ENCODE measurements around the gene RNF32.
"Not testable (repeated sequence)": the region's sequence is repeated elsewhere in the genome, so short reads cannot be mapped to it uniquely, and the experiment has no call there.

The RNF32 gene

DNA sequence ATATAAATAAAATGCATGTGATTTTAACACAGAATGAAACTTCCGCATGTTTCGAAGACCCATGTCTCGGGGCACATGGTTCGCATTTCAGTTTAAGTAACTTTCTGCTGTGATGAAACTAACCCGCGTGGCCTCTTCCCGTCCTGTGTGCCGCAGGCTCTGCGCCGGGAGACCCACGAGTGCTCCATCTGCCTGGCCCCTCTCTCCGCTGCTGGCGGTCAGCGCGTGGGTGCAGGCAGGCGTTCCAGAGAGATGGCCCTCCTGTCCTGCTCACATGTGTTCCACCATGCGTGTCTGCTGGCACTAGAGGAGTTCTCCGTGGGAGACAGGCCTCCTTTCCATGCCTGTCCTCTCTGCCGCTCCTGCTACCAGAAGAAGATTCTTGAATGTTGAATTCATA lies 35.7 kb downstream of the RNF32 start:
- DNase-seq = no peak

DNA sequence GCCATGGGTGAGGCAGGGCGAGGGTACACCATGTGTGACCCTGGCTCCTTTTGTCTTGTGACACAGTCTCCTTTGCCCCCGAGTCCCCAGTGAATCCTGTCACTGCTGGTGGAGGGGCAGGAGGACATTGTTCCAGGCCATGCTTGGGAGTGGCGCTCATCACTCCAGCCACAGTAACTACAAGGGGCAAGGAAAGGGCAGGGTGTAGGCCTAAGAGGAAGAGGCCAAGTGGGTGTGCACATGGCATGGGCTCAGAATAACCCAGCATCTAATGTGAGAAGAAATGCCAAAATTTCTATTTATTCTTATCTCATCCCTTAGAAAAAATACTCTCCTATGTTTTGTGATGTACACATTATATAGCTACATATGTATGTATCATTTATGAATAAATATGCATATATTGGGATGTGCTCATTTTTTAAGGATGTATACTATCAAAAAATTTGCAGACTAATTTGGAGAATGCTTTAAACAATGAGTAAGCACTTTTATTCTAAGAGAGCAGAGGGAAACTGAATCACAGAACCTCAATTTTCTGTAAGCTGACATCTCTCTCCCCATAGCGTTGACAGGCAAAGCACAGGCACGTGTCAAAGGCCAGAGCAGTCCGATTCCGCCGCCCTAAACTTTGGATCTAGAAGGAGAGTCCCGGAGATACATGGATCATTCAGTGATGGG lies 36.9 kb downstream of the RNF32 start:
- no peak for DNase-seq

DNA sequence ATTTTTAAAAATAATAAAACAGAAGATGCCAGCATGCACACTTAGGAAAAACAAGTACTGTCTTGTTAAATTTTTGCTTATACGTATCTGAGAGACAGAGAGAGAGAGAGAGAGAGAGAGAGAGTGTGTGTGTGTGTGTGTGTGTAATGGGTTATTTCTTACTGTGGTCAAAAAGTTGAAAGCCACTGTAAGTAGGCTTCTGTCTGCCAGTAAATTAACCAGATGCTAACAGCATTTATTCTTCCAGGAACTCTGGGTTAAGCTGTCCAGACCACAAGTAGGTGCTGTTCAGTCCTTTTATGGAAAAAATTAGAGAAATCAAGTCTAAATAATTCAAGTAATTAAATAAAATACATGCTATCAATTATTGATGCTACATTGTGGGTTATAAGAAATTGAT lies 39.7 kb downstream of the RNF32 start:
- DNase-seq = no peak

- no peak for DNase-seq
Measured at GRCh38 chr7:156682928-156683327, 42.4 kb downstream of the RNF32 start.

DNA sequence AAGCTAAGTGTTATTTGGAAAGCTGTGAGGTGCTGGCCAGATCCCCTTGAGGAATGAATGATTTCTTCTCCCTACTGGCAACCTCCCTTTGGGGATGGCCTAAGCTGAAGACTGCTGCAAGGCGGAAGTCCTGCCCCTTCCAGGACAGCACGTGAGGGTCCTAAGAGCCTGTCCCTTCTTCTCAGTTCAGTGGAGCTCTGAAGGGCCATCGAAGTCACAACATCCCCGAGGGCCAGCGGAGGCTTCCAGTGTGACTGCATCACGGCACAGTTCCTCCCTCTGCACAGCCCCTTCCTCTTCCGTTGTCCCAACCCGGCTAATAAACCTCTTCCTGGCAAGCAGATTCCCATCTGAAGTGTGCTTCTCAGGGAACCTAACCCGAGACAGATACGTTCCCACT lies 43.7 kb downstream of the RNF32 start:
- DNase-seq = no peak

DNA sequence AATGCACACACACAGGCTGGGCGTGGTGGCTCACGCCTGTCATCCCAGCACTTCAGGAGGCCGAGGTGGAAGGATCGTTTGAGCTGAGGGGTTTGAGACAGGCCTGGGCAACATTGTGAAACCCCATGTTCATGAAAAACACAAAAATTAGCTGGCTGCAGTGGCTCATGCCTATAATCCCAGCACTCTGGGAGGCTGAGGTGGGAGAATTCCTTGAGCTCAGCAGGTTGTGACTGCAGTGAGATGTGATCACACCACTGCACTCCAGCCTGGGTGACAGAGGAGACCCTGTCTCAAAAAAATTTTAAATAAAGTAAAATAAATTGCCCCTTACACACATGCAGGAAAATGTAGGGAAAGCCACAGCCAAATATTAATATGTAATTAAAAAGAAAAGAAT lies 44.1 kb downstream of the RNF32 start:
- no peak for DNase-seq

DNA sequence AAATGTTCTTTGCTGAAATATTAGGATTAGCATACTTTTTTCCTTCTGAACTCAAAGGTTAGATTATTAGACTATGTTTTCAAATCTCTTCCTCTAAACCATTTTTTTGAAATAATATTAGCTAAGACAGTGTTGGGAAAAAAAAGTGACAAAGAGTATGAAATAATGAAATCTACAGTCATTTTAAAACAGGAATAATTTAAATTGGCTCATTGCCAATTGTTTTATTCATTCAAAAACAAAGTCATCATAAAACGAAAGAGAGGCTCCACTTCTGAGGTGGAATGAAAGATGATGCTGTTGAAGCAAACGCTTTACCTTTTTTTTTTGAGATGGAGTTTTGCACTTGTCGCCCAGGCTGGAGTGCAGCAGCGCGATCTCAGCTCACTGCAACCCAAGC lies 51.2 kb downstream of the RNF32 start:
- DNase-seq = no peak

GRCh38 chr7:156692849-156693248 lies 52.3 kb downstream of the RNF32 start:
- no peak for DNase-seq

GRCh38 chr7:156693627-156694026 lies 53.1 kb downstream of the RNF32 start:
- DNase-seq = no peak

DNA sequence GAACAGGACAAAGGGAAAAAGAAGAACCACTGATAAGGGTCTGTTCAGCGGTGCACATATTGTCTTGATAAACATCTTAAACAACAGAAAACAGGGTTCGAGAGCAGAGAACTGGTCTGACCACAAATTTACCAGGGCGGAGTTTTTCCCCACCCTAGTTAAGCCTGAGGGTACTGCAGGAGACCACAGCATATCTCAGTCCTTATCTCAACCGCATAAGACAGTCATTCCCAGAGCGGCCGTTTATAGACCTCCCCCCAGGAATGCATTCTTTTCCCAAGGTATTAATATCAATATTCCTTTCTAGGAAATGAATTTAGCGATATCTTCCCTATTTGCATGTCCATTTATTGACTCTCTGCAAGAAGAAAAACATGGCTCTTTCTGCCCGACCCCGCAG lies 56.7 kb downstream of the RNF32 start:
- peak; percentile 31 for DNase-seq

- DNase-seq = not testable (repeated sequence)
Measured at GRCh38 chr7:156698512-156698911, 57.9 kb downstream of the RNF32 start.

GRCh38 chr7:156701787-156702186 lies 61.2 kb downstream of the RNF32 start:
- not testable (repeated sequence) for DNase-seq

DNA sequence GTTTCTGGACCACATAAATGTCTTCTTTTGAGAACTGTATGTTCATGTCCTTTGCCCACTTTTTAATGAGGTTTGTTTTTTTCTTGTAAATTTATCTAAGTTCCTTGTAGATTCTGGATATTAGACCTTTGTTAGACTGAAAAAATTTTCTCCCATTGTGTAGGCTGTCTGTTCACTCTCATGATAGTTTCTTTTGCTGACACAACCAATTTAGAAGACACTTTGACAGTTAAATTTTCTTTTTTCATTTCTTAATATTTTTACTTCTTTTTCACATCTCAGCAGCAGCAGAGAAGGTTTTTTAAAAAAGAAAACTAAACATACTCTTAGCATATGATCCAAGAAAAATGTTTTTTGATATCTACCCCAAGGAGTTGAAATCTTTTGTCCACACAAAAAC lies 61.8 kb downstream of the RNF32 start:
- DNase-seq = no peak

- no peak for DNase-seq
Measured at GRCh38 chr7:156703209-156703608, 62.6 kb downstream of the RNF32 start.

- no peak for DNase-seq
Measured at GRCh38 chr7:156703773-156704482, 63.4 kb downstream of the RNF32 start.

GRCh38 chr7:156722043-156722826 lies 81.7 kb downstream of the RNF32 start:
- no peak for DNase-seq

- no peak for DNase-seq
Measured at GRCh38 chr7:156725073-156725472, 84.5 kb downstream of the RNF32 start.

- no peak for DNase-seq
Measured at GRCh38 chr7:156725936-156726335, 85.4 kb downstream of the RNF32 start.
